Activated effector memory CD4-positive, alpha-beta T cell treated with Interleukin-2 at 50 U/mL for 16 hours (primary cell): ENCODE measurements around the gene MYO1F.
"Not testable (repeated sequence)": the region's sequence is repeated elsewhere in the genome, so short reads cannot be mapped to it uniquely, and the experiment has no call there.

ENCODE experiments used
- DNase-seq: peaks from one replicate; pipeline ENCODE4 v3.0.0-alpha.2; 2020

MYO1F gene

GRCh38 chr19:8561075-8561764 lies 16.0 kb downstream of the MYO1F start:
- DNase-seq: no peak

- DNase-seq: no peak
These were observed 18.9 kb downstream of the MYO1F start for GRCh38 chr19:8558325-8558724.

DNA sequence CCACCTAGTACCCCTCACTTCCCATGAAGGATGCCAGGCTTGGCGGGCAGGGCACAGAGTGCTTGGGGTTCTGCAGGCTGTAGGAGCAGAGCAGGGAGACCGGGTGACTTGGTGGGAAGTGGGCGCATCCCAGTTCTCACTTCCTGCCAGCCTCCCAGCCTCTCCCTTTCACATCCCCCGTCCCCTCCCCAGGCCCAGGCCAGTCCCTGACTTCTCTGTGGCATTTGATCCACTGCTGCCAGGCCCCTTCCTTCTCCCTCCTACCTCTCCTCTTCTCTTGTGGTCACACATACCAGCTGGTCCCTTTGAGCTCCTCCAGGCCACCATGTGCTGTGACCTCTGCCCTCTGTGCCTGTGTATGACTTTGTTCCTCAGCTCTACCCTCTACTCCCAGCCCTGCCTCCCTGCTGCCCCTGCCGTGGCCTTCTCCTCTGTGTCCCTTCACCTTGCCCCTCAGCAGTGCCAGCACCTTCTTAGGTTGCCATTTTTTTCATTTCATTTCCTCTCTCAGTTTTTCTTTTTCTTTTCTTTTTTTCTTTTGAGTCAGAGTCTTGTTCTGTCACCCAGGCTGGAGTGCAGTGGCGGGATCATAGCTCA lies 19.5 kb downstream of the MYO1F start:
- no peak for DNase-seq

DNA sequence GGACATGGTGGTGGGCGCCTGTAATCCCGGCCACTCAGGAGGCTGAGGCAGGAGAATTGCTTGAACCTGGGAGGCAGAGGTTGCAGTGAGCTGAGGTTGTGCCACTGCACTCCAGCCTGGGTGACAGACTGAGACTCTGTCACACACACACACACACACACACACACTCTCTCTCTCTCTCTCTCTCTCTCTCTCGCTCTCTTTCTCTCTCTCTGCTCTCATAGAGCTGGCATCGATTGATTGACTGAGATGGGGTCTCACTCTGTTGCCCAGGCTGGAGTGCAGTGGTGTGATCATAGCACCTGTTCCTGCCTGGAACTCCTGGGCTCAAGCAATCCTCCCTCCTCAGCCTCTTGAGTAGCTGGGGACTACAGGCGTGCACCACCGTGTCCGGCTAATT lies 23.5 kb downstream of the MYO1F start:
- DNase-seq: not testable (repeated sequence)

DNA sequence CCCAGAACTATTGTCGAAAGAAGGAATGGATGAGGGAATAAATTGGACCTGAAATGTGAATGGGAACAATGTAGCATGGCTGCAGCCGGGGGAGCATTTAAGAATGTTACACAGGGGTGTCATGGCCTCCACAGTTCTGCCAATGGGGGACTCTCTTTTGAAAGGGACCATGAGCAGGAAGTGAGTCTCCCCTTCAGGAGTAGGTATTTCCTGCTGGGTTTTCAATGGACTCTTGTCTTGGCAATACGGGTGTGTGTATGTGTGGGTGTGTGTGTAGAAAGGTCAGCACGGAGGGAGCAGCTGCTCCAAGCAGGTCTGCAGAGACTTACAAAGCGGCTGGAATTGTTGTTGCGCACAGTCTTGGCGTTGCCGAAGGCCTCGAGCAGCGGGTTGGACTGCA lies 24.4 kb downstream of the MYO1F start:
- DNase-seq: no peak

DNA sequence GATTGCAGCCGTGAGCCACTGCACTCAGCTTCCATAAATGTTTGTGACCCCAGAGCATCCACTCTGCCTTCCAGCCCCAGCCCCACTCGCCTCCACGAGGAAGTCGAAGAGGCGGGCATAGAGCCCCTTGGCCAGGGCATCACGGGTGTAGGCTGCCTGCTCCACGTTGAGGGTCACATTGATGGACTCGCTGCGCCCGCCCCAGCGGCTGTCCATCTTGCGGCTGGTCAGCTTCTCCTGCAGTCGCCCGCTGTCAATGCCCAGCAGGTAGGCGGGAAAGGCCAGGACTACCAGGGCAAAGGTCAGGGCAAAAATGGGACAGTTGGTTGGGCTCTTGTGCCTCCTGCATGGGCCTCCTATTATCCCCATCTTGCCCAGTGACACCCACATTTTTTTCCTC lies 27.2 kb downstream of the MYO1F start:
- DNase-seq: no peak

DNA sequence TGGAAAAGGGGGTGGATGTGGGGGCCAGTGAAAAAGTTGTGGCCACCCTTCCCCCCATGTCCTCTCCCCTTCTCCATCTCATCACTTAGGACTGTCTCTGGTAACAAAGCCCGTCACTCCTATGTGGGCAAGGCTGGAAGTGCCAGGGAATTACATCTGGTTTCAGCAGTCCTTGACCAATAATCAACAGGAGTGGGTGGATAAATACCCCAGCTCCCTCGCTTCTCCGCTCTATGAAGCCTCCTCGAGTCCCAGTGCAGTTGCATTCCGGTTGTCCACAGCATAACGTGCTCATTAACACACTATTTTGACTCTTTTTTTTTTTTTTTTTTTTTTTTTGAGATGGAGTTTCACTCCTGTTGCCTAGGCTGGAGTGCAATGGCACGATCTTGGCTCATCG lies 31.5 kb downstream of the MYO1F start:
- no peak for DNase-seq

GRCh38 chr19:8544168-8544567 lies 33.1 kb downstream of the MYO1F start:
- no peak for DNase-seq

GRCh38 chr19:8539621-8540149 lies 37.6 kb downstream of the MYO1F start:
- DNase-seq: no peak

DNA sequence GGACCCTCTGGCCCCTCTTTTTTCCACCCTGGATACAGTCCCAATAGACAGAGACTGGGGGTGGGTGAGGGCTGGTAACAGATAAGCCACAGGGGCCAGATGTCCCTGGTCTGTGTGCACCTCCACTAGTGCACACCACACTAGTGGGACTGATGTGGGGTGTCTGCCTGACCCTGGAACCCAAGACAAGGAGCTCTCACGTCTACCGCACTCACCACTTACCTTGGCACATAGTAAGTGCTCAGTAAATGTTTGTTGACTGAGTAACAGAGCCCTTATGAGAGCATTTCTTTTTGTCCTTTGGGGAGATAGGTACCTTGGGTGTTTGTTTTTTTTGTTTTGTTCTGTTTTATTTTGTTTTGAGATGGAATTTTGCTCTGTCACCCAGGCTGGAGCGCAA lies 40.1 kb downstream of the MYO1F start:
- no peak for DNase-seq

- DNase-seq: no peak
These were observed 41.0 kb downstream of the MYO1F start for GRCh38 chr19:8536282-8536681.

- DNase-seq: no peak
These were observed 45.0 kb downstream of the MYO1F start for GRCh38 chr19:8532225-8532624.

DNA sequence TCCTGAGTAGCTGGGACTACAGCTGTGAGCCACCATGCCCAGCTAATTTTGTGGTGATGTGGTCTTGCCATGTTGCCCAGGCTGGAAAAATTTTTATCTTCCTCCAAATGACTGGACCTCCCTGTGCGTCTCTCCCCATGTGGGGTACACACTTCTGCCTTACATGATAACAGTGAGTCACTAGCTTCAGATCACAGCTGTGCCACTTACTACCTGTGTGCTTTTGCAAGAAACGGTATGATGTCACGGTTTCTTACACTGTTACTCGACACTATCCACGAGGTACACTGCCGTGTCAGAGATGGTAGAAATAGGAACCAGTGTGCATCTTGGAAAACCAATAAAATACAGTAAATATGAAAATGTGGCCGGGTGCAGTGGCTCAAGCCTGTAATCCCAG lies 45.8 kb downstream of the MYO1F start:
- DNase-seq: no peak

DNA sequence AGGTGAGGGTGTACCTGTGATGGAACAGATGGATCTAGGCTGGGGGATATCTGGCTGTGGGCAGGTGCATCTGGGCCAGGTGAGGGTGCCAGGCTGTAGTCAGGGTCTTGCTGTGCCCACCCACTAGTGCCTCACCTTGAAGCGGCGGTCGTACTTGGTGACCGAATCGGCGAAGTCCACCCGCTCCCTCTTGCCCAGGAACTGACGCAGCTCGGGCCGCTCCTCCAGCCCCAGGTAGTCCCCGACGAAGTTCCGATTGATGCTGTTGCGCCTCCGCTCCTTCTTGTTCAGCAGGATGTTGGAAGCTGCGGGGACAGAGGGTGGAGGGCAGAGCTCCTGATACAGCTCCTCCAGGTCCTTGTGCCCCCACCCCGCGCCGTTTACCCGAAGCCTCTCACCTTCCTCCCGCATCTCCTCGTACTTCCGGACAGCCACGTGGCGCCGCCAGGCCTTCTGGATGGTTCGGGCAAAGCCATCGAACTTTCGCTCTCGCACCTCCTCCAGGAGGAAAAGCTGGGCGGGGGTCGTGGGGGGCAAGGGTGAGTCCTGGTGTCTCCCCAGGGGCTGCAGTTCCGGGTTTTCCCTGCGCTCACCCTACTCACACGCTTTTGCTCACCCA lies 47.1 kb downstream of the MYO1F start:
- no peak for DNase-seq

DNA sequence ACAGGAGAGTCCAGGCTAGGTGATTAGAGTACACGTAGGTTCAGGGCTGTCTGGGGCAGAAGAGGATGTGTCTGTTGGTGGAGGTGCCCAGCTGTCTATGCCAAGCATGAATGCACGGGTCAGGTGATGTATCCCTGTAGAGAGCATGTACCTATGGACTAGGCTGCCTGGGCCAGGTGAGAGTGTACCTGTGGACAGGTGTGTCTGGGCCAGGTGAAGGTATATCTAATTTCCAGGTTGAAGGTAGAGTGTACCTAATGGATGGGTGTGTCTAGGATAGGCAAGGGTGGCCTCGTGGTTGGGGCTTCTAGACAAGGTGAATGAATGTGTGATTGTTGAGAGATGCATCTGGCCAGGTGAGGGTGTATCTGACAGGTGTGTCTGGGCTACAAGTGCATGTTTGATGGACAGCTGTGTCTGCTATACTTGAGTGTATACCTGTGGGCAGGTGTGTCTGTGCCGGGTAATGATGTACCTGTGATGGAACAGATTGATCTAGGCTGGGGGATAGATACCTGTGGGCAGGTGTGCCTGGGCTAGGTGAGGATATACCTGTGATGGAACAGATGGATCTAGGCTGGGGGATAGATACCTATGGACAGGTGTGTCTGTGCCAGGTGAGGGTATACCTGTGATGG lies 47.8 kb downstream of the MYO1F start:
- no peak for DNase-seq

- DNase-seq: no peak
These were observed 48.7 kb downstream of the MYO1F start for GRCh38 chr19:8528500-8528899.

DNA sequence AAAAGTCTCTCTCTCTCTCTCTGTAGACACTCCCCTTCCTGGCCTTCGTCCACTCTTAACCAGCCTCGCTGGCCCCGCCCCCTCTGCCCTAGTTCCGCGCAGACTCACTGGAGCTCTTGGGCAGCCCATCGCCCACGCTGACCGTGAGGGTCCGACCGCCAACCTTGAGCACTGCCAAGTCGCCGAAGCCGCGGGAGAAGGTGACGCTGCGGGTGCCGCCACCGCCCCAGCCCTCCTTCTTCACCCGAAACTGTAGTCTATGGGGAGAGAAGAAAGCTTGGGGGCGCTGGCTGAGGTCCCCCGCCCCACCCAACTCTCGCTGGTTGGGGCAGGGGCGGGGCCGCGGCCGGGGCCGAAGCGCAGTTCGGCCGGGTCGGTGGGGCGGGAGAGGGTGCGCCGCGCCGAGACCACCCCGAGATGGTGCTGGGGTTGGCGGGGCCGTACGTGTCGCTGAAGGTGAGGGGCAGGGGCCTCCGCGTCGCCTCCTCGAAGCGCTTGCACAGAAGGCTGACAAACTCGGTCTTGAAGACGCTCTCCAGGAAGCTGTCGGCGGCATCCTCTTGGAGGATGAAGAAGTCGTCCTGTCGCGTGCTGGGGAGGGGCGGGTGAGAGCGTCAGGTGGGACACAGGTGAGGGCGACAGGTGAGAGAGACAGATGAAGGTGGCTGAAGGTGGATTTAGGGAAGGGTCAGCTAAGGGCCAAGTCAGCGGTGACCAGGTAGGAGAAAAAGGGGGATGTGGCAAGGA lies 50.7 kb downstream of the MYO1F start:
- no peak for DNase-seq

GRCh38 chr19:8525401-8525684 lies 51.9 kb downstream of the MYO1F start:
- DNase-seq: no peak

DNA sequence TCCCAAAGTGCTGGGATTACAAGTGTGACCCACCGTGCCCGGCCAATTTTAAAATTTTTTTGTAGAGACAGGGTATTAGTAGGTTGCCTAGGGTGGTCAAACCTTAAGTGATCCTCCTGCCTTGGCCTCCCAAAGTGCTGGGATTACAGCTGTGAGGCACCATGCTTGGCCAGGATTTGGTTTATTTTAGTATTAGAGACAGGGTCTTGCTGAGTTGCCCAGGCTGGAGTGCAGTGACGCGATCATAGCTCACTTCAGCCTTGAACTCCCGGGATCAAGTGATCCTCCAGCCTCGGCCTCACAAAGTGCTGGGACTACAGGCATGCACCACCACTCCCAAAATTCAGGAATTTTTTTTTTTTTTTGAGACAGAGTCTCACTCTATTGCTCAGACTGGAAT lies 57.9 kb downstream of the MYO1F start:
- DNase-seq: no peak

GRCh38 chr19:8518536-8518935 lies 58.7 kb downstream of the MYO1F start:
- no peak for DNase-seq

- DNase-seq: peak; percentile 64
These were observed 59.4 kb downstream of the MYO1F start for GRCh38 chr19:8517551-8518442.

DNA sequence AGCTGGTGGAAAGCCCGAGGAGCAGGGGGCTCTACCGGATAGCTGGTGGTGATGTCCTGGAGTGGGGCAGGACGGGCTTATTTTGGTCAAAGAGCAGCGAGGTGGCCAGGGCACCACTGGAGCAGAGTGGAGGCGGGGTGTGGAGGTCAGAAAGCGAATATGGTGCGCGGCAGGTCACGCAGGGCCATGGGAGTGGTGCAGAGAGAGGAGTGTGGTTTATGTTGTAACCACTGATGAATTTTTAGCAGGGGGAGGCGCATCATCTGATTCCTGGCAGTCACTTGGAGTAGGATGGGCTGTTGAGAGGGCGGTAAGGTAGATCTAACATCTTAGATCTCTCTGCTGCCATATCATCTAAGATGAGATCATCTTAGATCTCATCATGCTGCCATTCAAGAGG lies 61.9 kb downstream of the MYO1F start:
- peak; percentile 49 for DNase-seq
